GM12892 (cell line): ENCODE results near the gene PRDM10.

Source experiments
- POLR2A ChIP-seq: IDR thresholded peaks from 2 replicates; pipeline ENCODE4 v1.6.1; 2011; ENCODE audit warnings: low read depth, low read length, control low read depth
- POLR2AphosphoS5 ChIP-seq: IDR thresholded peaks from 2 replicates; pipeline ENCODE4 v1.6.1; 2011; ENCODE audit warnings: low read depth, low read length, control low read depth
- TAF1 ChIP-seq: IDR thresholded peaks from 2 replicates; pipeline ENCODE4 v1.6.1; 2011; ENCODE audit warnings: low read depth, mild to moderate bottlenecking, control low read depth, low read length, borderline replicate concordance

DNA sequence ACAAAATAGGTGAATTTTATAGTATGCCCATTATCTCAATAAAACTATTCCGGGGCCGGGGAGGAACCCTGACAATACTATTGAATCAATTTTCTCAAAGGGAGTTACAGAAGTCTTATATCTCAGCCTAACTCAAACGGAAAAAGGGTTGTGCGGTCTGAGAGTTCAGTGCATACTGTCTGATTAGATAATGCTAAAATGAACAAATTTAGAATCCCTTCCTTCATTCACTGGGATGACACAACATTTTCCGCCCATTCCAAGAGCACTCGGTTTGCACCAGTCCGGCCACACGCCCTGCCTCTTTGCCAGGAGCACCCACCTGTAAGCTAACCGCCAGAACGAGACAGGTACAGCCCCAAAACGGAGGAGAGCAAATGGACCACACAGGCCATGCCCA lies 57.3 kb downstream of the PRDM10 start:
- no peak for TF ChIP-seq POLR2A
- TF ChIP-seq POLR2AphosphoS5: no peak
- no peak for TF ChIP-seq TAF1
